Omental fat pad (tissue), 4 donors: ENCODE data around the gene NRL. TPM values are rescaled to one million over a fixed set of nuclear protein-coding genes. Genes with fewer than 3 reads are reported as not detected.

Experiments used
- ATAC-seq: fragments of 150-250 bp; one replicate; pipeline ENCODE4 v1.9.1; 2016; ENCODE audit warnings: mild to moderate bottlenecking, moderate library complexity; ENCODE audit not compliant: low FRiP score
- DNase-seq: peaks from one replicate; pipeline ENCODE4 v3.0.0-alpha.2; 2019; ENCODE audit warnings: low spot score
- CTCF ChIP-seq, 3 donors: fragments of 450-650 bp; IDR thresholded peaks; one replicate each; pipeline ENCODE4 v1.5.1; 2016 to 2017; ENCODE audit warnings: antibody characterized with exemption in 3 of 3, mild to moderate bottlenecking in 3 of 3, moderate library complexity in 2 of 3
- total RNA-seq, 4 donors: library from RNA; depleted of rRNA; stranded (reverse); fragments of >200 nt; gene quantifications; one replicate each; pipeline ENCODE4 v1.1.0, GENCODE V29; 2016

The NRL gene
- total RNA-seq, 4 donors from 2014 or later = 0.94 to 4.3 (median 1.3) TPM

GRCh38 chr14:24123424-24124417 lies 9.0 kb upstream of the NRL start:
- ATAC-seq (no peak), DNase-seq (no peak)
- TF ChIP-seq CTCF (IDR thresholded peaks at IDR 0.05) = no peak

GRCh38 chr14:24122898-24123297 lies 8.1 kb upstream of the NRL start:
- no peak for TF ChIP-seq CTCF (IDR thresholded peaks at IDR 0.05)
- DNase-seq (no peak), ATAC-seq (no peak)

GRCh38 chr14:24122416-24122815 lies 7.7 kb upstream of the NRL start:
- no peak for TF ChIP-seq CTCF (IDR thresholded peaks at IDR 0.05)
- no peak for ATAC-seq
- no peak for DNase-seq

GRCh38 chr14:24121210-24121609 lies 6.5 kb upstream of the NRL start:
- ATAC-seq = no peak
- TF ChIP-seq CTCF (IDR thresholded peaks at IDR 0.05) = no peak
- no peak for DNase-seq

GRCh38 chr14:24119691-24120090 lies 4.9 kb upstream of the NRL start:
- ATAC-seq (no peak), DNase-seq (no peak)
- TF ChIP-seq CTCF (IDR thresholded peaks at IDR 0.05) = no peak

GRCh38 chr14:24117179-24117578 lies 2.4 kb upstream of the NRL start:
- no peak for DNase-seq
- no peak for TF ChIP-seq CTCF (IDR thresholded peaks at IDR 0.05)
- ATAC-seq = no peak
